Measurements from ENCODE around the gene TRANK1. TPM values are rescaled to one million over a fixed set of nuclear protein-coding genes. Genes with fewer than 3 reads are reported as not detected.

Gene TRANK1
- total RNA-seq, 4 donors from 2014 or later, result 47.9 to 92.6 (median 59.9) TPM

GRCh38 chr3:36784138-36784635 lies 160.7 kb downstream of the TRANK1 start:
- TF ChIP-seq POLR2A (IDR thresholded peaks at IDR 0.05) (no peak), CTCF (IDR thresholded peaks at IDR 0.05) (no peak)

GRCh38 chr3:36777424-36778218 lies 167.2 kb downstream of the TRANK1 start:
- H3K4me1 ChIP-seq, result no peaks in the 10 kb centered on the region
- TF ChIP-seq CTCF (IDR thresholded peaks at IDR 0.05) (no peak), POLR2A (IDR thresholded peaks at IDR 0.05) (no peak)
- H3K36me3 ChIP-seq, result no peaks in the 10 kb centered on the region
- H3K27ac ChIP-seq, result no peak overlapping the region
- no peak overlapping the region for H3K4me3 ChIP-seq
- no peak for DNase-seq
- no peaks in the 10 kb centered on the region for H3K9me3 ChIP-seq
- H3K27me3 ChIP-seq, result no peaks in the 10 kb centered on the region

More at GRCh38 chr3:36784138-36784635, 160.7 kb downstream of the TRANK1 start:
- Histone ChIP-seq H3K4me3 (no peak overlapping the region), H3K27me3 (no peaks in the 10 kb centered on the region), H3K9me3 (no peaks in the 10 kb centered on the region), H3K27ac (no peak overlapping the region), H3K4me1 (no peaks in the 10 kb centered on the region), H3K36me3 (no peaks in the 10 kb centered on the region)
- DNase-seq, result no peak

Small RNA genes within 50 kb of the gene (small RNA-seq; reads per million reads assigned to genes)
- gene RNU6ATAC4P, result 0 reads per million in 2 donors

Other genes with a start within 250 kb of the TRANK1 start
- not detected for gene DCLK3, start 180.5 kb downstream of the TRANK1 start, total RNA-seq
- gene EPM2AIP1, start 48.1 kb upstream of the TRANK1 start, total RNA-seq, result 10 to 100 TPM in 2 of 4 donors, 1 to 10 TPM in 2; 7.5 to 17.4 (median 10.6) TPM
- 100 to 1,000 TPM in 1 of 4 donors, 10 to 100 TPM in 3; 21.4 to 149 (median 27.4) TPM for gene MLH1, start 48.5 kb upstream of the TRANK1 start, total RNA-seq
- gene LRRFIP2, start 229.5 kb upstream of the TRANK1 start, total RNA-seq, result 100 to 1,000 TPM; 152 to 166 (median 152) TPM